SU-DHL-6 (cell line): ENCODE data around the gene ITIH3.

Source experiments
- H2AFZ ChIP-seq: fragments of 200-600 bp; sonication (generic); 2 replicates; pipeline ENCODE4 v1.6.1; 2014; ENCODE audit warnings: low read depth, mild to moderate bottlenecking, moderate library complexity, mixed read lengths, antibody characterized with exemption, low read length; ENCODE audit not compliant: severe bottlenecking
- H3F3A ChIP-seq: fragments of 200-600 bp; shearing (Covaris generic); 2 replicates; pipeline ENCODE4 v1.6.0; 2016; ENCODE audit warnings: antibody characterized with exemption, mild to moderate bottlenecking; ENCODE audit not compliant: insufficient read depth
- H3K27ac ChIP-seq: fragments of 200-600 bp; sonication (generic); 2 replicates; pipeline ENCODE4 v1.5.1; 2016; ENCODE audit warnings: low read depth, mild to moderate bottlenecking, low read length, moderate library complexity, mixed read lengths
- H3K27me3 ChIP-seq: fragments of 200-600 bp; sonication (generic), shearing (Covaris generic); 2 replicates; pipeline ENCODE4 v1.6.0; 2014; ENCODE audit warnings: mild to moderate bottlenecking, low read length
- H3K36me3 ChIP-seq: fragments of 200-600 bp; sonication (generic); 2 replicates; pipeline ENCODE4 v1.6.1; 2014; ENCODE audit warnings: mild to moderate bottlenecking, low read length, mixed read lengths
- H3K4me2 ChIP-seq: fragments of 300-600, 200-600 bp; shearing (Covaris generic), sonication (generic); 2 replicates; pipeline ENCODE4 v1.6.0; 2014; ENCODE audit warnings: low read length, low read depth, mild to moderate bottlenecking; ENCODE audit not compliant: poor library complexity, severe bottlenecking
- H3K4me3 ChIP-seq: fragments of 200-600 bp; sonication (generic); 2 replicates; pipeline ENCODE4 v1.5.1; 2014; ENCODE audit warnings: antibody characterized with exemption, low read length, mild to moderate bottlenecking, mixed read lengths; ENCODE audit not compliant: insufficient read depth, poor library complexity, severe bottlenecking
- H3K79me2 ChIP-seq: fragments of 200-600 bp; sonication (generic); 2 replicates; pipeline ENCODE4 v1.6.1; 2014; ENCODE audit warnings: mild to moderate bottlenecking, low read length, moderate library complexity; ENCODE audit not compliant: insufficient read depth
- H3K9ac ChIP-seq: fragments of 200-600 bp; sonication (generic); 2 replicates; pipeline ENCODE4 v1.7.0; 2014; ENCODE audit warnings: mild to moderate bottlenecking, low read length
- H3K9me2 ChIP-seq: fragments of 200-600 bp; sonication (generic); replicated peaks from 2 replicates; pipeline ENCODE4 v1.6.1; 2014; ENCODE audit warnings: low read length; ENCODE audit not compliant: insufficient read depth
- H3K9me3 ChIP-seq: fragments of 200-600 bp; sonication (generic); 2 replicates; pipeline ENCODE4 v1.6.1; 2014; ENCODE audit warnings: low read length, mixed read lengths; ENCODE audit not compliant: insufficient read depth
- H4K20me1 ChIP-seq: fragments of 200-600 bp; sonication (generic); 2 replicates; pipeline ENCODE4 v1.6.1; 2014; ENCODE audit warnings: low read depth, mild to moderate bottlenecking, antibody characterized with exemption, low read length, moderate library complexity, mixed read lengths
- CTCF ChIP-seq: fragments of 200-600 bp; sonication (generic); IDR thresholded peaks from one replicate; pipeline ENCODE4 v1.5.1; 2017; ENCODE audit warnings: antibody characterized with exemption, mild to moderate bottlenecking, low read length, moderate library complexity; ENCODE audit not compliant: insufficient read depth, poor library complexity, severe bottlenecking
- EZH2phosphoT487 ChIP-seq: fragments of 200-600 bp; sonication (generic), shearing (Covaris generic); conservative IDR thresholded peaks from 2 replicates; pipeline ENCODE4 v1.6.1; 2018; ENCODE audit warnings: mild to moderate bottlenecking, antibody characterized with exemption, low read length, moderate library complexity, mixed read lengths

The ITIH3 gene

GRCh38 chr3:52779011-52779836, 15.4 kb upstream of the ITIH3 start:
- Histone ChIP-seq H3F3A (no peaks in the 10 kb centered on the region), H3K79me2 (no peaks in the 10 kb centered on the region), H3K36me3 (no peaks in the 10 kb centered on the region), H3K9me2 (no peaks in the 10 kb centered on the region), H3K4me2 (no peak overlapping the region), H3K27me3 (no peaks in the 10 kb centered on the region), H2AFZ (no peak overlapping the region), H3K9me3 (no peaks in the 10 kb centered on the region), H3K9ac (no peak overlapping the region), H4K20me1 (no peaks in the 10 kb centered on the region), H3K27ac (no peak overlapping the region), H3K4me3 (no peak overlapping the region)
- TF ChIP-seq CTCF (no peak), EZH2phosphoT487 (no peak)

GRCh38 chr3:52779837-52780585, 14.6 kb upstream of the ITIH3 start:
- Histone ChIP-seq H3F3A (no peaks in the 10 kb centered on the region), H3K27ac (no peak overlapping the region), H3K9me2 (no peaks in the 10 kb centered on the region), H3K79me2 (no peaks in the 10 kb centered on the region), H3K36me3 (no peaks in the 10 kb centered on the region), H3K4me2 (no peak overlapping the region), H3K4me3 (no peak overlapping the region), H3K27me3 (no peaks in the 10 kb centered on the region), H4K20me1 (no peaks in the 10 kb centered on the region), H3K9me3 (no peaks in the 10 kb centered on the region), H2AFZ (no peak overlapping the region), H3K9ac (no peak overlapping the region)
- TF ChIP-seq EZH2phosphoT487 (no peak), CTCF (no peak)

- no peak overlapping the region for H3K4me3 ChIP-seq
- no peaks in the 10 kb centered on the region for H3K79me2 ChIP-seq
- no peaks in the 10 kb centered on the region for H3K9me2 ChIP-seq
- no peaks in the 10 kb centered on the region for H3K27me3 ChIP-seq
- H3K36me3 ChIP-seq = no peaks in the 10 kb centered on the region
- no peaks in the 10 kb centered on the region for H3K9me3 ChIP-seq
- TF ChIP-seq EZH2phosphoT487 = no peak
- TF ChIP-seq CTCF = no peak
- H3K4me2 ChIP-seq = no peak overlapping the region
- H2AFZ ChIP-seq = no peak overlapping the region
- H3F3A ChIP-seq = no peaks in the 10 kb centered on the region
- H4K20me1 ChIP-seq = no peaks in the 10 kb centered on the region
- no peak overlapping the region for H3K27ac ChIP-seq
- H3K9ac ChIP-seq = no peak overlapping the region
Observed at GRCh38 chr3:52781741-52782140, 12.9 kb upstream of the ITIH3 start.
